Inferior parietal cortex (tissue), 1 donor: ENCODE data around the gene ZNF320.
A peak's percentile ranks its signal among the peaks of the same experiment; 100 is the strongest.
"Not testable (repeated sequence)": the region's sequence is repeated elsewhere in the genome, so short reads cannot be mapped to it uniquely, and the experiment has no call there.

Source experiments
- DNase-seq: peaks from one replicate; pipeline ENCODE4 v3.0.0-alpha.2; 2016; ENCODE audit errors: extremely low spot score

The ZNF320 gene

DNA sequence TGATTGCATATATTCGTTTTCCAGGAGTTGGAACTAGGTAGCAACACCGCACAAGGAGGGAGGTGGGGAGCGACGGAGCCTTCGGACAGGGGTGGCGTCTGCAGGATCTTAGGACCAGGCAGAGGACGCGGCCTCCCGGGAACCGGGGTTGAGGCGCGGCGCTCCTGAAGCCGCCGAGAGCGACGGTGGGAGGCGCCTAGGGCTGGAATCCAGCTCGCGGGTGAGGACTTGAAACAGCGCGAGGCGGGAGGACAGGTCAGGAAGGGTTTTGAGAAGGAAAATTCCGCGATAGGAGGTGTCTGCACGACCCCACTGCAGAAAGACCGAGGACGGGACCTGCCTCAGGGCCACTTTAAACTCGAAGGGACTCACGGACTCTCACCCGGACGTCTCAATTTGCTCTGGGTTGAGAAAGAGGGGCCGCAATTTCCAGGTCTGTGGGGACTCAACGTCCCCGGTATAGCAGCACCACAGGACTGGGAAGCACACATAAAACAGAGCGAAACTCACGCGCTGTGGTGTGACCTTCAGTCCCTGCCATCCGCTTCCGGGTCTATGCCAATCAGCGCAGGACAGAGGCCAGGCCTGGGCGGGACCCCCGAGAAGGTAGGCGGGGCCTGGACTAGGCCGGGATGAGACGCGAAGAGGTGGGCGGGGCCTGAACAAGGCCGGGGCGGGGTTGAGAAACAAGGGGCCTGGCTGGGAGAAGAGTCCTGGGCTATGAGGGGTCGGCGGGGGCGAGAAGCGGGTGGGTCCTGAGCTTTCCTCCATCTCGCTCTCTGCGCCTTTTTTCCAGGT is at the start of gene ZNF320:
TSS of gene ZNF320 (minus strand) at position 498 of the 798 bp plus-strand sequence. CDS start 7,380 bp downstream, outside the sequence.
- DNase-seq = peak; percentile 94

DNA sequence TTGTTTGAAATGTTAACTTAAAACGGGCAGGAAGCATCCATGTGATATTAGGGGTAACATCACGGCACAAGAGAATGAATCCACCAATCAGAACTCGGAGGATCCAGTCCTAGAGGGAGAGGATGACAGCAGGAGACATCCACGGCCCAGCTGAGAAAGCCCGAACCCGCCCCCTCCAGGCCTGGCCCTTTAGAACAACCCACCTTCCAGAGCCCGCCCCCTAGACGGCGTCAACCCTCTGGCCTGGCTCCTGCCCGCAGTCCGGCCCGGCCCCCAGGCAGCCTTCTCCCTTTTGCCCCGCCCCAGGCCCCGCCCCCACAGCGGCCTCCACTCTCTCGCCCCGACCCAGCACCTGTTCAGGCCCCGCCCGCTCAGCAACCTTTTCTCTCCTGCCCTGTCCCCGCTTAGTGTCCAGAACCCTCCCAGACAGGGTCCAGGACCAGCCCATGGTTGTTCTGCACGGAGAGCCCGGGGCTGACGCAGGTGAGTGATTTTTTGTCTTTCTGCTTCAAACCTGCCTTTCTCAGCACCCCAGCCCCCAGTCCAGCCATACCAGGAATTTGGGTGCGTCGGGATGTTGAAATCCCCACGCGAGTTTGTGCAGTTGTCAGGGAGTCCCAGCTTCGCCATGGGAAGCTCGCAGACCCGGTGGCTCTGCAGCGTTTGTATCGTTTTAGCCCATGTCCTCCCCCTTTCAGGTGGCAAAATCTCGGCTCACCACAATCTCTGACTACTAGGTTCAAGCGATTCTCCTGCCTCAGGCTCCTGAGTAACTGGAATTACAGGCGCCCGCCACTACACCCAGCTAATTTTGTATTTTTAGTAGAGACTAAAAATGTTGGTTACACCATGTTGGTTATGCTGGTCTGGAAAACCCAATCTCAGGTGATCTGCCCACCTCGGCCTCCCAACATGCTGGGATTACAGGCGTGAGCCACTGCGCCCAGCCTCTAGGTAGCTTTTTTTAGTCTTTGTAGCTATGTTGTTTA is 49.2 kb upstream of the ZNF320 start:
- no peak for DNase-seq

DNA sequence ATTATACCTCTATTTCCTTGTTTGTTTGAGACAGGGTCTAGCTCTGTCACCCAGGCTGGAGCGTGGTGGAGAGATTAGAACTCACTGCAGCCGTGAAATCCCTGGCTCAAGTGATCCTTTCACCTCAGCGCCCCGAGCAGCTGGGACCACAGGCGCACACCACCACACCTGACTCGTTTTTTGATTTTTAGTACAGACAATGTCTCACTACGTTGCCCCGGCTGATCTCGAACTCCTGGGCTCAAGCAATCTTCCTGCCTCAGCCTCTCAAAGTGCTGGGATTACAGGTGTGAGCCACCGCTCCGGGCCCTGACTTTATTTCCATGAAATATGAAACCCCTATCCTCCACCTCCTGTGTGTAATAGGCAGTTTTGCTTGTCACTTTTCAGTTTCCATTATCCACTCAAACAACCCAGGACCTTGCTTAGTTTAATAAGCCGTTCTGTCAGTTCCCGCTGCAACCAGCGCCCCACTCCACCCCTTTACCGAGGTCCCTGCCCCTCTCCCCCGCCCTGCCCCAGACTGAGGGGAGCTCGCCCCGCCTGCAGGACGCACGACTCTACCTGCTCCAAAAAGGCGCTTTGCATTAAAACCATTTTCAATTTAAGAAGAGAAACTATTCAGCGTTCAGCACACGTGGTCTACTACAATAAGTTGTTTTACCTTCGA is 48.4 kb upstream of the ZNF320 start:
- no peak for DNase-seq

DNA sequence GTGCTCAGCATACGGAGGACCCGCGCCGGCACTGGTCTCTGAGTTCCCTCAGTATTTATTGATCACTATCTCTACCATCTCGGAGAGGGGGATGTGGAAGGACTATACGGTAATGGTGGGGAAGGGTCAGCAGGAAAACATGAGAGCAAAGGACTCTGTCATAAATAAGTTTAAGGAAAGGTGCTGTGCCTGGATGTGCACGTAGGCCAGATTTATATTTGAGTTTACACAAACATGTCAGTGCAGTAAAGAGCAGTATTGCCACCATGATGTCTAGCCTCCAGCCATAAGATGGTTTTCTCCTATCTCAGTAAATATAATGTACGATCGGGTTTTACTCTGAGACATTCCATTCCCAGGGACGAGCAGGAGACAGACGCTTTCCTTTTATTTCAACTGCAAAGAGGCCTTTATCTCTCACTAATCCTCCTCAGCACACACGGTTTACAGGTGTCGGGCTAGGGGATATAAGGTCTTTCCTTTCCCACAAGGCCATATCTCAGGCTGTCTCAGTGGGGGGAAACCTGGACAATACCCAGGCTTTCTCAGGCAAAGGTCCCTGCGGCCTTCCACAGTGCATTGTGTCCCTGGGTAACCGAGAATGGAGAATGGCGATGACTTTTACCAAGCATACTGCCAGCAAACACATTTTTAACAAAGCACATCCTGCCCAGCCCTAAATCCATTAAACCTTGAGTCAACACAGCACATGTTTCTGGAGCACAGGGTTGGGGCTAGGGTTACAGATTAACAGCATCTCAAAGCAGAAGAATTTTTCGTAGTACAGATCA is 47.5 kb upstream of the ZNF320 start:
- not testable (repeated sequence) for DNase-seq

DNA sequence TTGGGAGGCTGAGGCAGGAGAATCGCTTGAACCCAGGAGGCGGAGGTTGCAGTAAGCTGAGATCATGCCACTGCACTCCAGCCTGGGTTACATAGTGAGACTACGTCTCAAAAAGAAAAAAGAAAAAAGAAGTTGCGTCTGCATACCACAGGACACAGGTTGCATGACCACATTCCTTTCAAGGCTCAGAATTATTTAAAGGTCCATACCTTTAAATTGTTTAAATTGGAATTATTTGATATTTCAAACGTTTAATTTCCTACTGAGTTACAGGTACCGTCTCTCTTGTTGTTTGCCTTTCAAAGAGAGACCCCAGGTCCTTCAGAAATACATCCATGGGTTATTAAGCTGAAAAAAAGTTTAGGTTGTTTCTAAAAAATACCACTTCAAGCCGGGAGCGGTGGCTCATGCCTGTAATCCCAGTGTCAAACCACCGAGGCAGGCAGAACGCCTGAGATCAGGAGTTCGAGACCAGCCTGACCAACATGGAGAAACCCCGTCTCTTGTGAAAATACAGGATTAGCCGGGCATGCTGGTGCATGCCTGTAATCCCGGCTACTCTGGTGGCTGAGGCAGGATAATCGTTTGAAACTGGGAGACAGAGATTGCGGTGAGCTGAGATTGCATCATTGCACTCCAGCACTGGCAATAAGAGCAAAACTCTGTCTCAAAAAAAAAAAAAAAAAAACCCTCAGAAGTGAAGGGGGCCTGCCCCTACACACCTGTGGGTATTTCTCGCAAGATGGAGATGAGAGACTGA is 46.6 kb upstream of the ZNF320 start:
- DNase-seq = no peak

DNA sequence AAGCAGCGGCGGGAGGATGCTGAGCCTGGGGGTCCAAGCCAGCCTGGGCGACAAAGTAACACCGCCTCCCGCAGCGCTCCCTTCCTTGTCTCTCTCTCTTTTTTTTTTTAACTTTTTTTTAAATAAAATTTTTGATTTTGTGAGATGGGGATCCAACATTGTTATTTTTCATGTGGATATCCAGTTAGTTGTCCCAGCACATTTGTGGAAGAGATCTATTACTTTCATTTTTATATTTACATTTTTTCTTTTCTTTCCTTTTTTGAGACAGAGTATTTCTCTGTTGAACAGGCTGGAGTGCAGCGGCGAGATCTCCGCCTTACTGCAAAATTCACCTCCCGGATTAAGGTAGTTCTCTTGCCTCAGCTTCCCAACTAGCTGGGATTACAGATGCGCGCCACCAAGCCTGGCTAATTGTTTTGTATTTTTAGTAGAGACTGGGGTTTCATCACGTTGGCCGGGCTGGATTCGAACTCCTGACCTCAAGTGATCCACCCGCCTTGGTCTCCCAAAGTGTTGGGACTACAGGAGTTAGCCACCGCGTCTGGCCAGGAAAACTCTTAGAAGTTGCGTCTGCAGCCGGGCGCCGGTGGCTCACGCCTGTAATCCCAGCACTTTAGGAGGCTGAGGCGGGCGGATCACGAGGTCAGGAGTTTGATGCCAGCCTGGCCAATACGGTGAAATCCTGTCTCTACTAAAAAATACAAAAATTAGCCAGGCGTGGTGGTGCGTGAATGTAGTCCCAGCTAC is 45.9 kb upstream of the ZNF320 start:
- DNase-seq = no peak

DNA sequence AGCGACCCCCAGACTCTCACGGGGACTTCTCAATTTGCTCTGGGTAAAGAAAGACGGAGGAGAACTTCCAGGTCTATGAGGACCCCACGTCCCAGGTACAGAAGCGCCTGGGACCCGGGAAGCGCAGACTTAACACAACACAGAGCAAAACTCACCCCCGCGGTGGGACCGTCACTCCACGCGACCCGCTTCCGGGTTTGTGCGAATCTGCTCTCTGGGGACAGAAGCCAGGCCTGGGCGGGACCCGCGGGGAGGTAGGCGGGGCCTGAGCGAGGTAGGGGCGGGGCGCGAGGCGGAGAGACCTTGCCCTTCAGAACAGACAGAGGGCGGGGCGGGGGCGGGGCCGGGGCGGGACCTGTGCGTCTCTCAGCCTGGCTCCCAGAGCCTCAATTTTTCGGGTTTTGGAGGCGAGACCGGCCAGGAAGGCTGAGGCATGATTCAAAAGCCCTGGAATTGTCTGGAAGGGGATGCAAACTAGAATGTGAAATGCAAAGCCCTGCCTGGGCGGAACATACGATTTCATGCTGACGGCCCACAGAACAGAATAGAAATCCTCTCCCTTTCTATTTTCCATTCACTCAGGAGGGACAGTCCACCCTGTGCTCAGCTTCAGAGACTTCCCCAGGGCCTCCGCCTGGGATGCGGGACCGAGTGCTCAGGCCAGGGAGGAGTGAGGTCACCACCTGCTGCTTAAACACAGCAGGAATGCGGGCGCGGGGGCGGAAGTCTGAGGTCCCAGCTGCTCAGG is 45.1 kb upstream of the ZNF320 start:
- DNase-seq = peak; percentile 45

DNA sequence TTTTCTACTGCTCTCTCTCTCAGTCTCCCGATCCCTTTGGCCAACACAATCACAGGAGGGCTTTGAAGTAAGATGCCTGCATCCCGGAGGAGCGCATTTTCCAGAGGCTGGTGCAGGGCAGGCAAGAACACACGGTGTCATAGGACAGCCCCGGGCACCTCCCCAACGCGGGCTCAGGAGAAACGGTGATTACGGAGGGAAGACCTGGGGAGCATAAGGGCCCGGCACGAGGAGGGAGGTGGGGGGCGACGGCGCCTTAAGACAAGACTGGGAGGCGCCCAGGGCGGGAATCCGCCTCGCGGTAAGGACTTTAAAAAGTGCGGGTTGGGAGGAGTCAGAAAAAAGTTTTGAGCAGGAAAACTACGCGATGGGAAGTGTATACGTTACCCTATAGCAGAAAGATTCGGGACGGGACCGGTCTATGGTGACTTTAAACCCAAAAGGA is 44.5 kb upstream of the ZNF320 start:
- DNase-seq = no peak

DNA sequence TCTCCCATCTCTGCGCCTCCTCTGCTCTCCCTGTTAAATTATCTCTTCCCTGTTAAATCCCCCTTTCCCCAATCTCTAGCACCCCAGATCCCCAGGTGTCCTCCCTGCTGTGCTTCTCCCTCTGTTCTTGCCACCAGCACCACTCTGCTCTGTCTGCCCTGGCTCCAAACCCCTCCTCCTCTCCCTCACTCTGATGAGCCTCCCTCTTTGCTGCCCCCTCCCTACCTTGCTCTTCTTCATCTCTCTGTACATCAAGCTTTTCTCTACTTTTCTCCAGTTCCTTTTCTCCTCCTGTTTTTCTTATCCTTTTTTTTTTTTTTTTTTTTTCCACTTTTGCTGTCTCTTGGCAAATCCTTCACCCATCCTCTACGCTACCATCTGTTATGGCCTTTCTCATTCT is 44.1 kb upstream of the ZNF320 start:
- DNase-seq = not testable (repeated sequence)

DNA sequence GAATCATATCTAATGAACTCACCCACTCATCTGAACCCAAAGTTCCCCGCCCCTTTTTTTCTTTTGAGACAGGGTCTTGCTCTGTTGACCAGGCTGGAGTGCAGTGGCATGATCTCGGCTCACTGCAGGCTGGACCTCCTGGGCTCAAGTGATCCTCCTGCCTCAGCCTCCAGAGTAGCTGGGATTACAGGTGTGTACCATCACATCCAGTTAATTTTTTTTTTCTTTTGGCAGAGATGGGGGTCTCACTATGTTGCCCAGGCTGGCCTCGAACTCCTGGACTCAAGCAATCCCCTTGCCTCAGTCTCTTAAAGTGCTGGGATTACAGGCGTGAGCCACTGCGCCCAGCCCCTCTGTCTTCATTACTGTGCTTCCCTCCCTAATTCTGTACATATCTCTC is 43.5 kb upstream of the ZNF320 start:
- not testable (repeated sequence) for DNase-seq

DNA sequence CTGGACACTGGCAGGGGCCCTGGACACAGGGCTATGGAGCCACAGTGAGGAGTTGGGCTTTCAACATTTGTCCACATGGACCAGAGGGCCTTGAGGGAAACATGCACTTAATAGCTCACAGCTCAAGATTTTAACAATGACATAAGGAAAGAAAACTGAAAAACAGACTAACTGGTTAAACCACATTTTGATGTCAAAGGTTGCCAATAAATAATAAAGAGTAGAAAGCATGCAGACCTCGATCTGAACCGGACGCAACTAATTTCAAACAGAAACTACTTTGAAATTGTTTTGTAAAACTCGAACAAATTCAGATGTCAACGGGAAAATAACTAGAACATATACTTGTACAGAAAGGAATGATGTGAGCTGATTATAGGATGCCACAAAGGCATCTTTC is 41.3 kb upstream of the ZNF320 start:
- no peak for DNase-seq

DNA sequence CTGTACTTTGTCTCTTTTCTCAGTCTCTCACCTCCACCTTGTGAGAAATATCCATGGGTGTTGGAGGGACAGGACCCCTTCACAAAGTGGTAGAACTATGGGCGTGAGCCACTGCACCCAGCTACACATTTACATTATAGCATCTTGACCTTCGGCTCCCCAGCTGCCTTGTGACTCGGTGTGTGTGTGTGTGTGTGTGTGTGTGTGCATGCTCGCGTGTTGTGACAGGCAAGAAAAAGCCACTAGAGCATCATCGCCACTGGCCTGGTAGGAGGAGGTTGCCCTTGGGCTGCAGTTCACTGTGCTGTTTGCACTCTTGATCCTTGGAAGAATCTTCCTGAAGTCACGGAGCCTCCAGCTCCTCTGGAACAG is 39.5 kb upstream of the ZNF320 start:
- no peak for DNase-seq

DNA sequence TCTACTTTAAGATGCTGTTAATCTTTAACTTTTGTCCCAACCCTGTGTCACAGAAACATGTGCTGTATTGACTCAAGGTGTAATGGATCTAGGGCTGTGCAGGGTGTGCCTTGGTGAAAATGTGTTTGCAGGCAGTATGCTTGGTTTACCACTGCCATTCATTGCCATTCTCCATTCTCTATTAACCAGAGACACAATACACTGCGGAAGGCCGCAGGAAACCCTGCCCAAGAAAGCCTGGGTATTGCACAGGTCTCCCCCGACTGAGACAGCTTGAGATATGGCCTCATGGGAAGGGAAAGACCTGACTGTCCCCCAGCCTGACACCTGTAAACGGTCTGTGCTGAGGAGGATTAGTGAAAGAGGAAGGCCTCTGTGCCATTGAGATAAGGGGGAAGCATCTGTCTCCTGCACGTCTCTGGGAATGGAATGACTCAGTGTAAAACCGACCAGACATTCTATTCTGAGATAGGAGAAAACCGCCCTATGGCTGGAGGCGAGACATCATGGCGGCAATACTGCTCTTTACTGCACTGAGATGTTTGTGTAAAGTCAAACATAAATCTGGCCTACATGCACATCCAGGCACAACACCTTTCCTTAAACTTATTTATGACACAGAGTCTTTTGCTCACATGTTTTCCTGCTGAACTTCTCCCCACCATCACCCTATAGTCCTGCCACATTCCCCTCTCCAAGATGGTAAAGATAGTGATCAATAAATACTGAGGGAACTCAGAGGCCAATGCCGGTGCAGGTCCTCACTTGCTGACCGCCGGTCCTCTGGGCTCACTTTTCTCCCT is 38.9 kb upstream of the ZNF320 start:
- peak; percentile 34 for DNase-seq

DNA sequence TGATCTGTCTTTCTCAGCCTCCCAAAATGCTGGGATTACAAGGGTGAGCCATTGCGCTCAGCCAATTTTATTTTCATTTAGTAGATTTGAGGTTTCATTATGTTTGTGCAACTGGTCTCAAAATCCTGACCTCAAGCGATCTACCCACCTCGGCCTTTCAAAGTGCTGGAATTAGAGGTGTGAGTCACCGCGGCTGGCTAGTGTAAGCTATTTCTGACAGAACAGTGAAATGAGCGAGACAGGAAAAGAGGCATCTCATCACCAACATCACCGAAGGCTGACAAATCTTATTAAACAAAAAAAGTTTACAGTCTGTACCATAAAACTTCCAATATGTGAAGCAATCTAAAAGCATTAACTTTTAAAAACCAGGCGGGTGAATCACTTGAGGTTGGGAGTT is 38.0 kb upstream of the ZNF320 start:
- no peak for DNase-seq

DNA sequence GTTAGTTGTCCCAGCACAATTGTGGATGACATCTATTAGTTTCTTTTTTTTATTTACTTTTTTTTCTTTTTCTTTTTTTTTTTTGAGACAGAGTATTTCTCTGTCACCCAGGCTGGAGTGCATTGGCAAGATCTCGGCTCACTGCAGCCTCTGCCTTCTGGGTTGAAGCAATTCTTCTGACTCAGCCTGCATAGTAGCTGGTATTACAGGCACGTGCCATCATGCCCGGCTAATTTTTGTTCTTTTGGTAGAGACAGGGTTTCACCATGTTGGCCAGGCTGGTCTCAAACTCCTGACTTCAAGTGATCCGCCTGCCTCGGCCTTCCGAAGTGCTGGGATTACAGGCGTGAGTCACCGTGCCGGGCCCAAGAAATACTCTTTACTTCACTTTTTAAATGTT is 27.2 kb upstream of the ZNF320 start:
- DNase-seq = not testable (repeated sequence)

DNA sequence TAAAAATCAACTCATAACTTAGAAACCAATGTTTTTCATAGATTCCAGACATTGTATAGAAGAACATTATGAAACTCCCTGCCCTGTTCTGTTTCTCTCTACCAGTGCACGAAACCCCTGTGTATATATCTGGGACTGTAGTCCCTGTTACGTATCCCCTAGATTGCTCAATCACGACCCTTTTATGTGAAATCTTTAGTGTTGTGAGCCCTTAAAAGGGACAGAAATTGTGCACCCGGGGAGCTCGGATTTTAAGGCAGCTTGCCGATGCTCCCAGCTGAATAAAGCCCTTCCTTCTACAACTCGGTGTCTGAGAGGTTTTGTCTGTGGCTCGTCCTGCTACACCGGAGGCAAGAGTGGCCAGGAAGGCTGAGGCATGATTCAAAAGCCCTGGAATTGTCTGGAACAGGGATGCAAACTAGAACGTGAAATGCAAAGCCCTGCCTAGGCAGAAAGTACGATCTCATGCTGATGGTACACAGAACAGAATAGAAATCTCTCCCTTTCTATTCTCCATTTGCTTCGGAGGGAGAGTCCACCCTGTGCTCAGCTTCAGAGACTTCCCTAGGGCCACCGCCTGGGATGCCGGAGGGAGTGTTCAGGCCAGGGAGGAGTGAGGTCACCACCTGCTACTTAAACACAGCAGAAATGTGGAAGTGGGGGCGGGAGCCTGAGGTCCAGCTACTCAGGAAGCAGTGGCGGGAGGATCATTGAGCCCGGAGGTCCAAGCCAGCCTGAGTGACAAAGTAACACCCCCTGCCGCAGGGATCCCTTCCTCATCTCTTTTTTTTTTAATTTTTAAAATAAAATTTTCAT is 26.6 kb upstream of the ZNF320 start:
- DNase-seq = peak; percentile 11
